SKM-1 treated with dmso at 0.1 percent for 144 hours (cell line): ENCODE results near the gene CBFA2T2.
A peak's percentile ranks its signal among the peaks of the same experiment; 100 is the strongest.

Experiments
- DNase-seq: peaks from one replicate; lab custom pipeline; 2025; ENCODE audit not compliant: unreplicated experiment; lab: John Stamatoyannopoulos, UW

CBFA2T2 gene

DNA sequence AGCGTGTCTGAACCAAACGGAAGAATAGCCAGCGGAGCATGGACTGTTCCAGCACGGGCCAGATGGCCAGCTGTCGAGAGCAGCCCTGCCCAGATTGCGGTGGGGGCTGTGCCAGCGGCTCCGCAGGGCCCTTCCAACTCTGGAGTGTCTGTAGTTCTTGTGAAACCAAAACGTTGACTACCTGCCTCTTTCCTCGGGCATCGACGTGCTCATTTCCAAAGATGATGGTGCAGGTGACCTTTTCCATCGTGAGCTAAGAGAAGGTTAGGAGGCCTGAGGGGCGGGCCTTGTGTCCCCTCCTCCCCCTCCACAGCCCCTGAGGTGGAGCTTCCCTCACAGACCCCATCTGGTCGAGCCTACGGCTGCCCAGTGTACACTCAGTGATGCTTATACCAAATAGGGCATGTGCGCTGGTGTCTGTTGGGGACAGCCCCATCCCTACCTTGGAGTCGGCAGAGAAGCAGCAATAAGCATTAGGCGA is 159.3 kb downstream of the CBFA2T2 start:
- DNase-seq, result no peak

DNA sequence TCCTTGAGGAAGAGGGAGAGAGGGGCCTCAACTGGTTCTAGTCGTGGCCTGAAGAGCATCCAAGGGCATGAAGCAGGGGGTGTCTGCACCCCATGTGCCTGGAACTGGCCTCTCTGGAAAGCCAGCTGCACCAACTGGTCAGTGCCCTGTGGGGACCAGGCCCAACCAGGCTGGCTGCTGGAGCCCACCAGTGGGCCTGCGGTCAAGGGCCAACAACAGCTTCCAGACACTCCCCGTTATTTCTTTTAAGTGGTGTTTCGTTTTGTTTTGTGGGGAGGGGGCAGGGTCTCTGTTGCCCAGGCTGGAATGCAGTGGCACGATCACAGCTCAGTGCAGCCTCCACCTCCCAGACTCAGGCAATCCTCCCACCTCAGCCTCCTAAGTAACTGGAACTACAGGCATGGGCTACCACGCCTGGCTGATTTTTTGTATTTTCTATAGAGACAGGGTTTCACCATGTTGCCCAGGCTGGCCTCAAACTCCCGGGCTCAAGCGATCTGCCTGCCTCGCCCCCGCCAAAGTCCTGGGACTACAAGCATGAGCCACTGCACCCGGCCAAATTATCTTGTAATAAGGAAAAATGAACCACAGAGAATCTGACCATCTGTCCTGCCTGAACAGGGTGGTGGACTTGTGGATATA is 160.3 kb downstream of the CBFA2T2 start:
- DNase-seq, result no peak

DNA sequence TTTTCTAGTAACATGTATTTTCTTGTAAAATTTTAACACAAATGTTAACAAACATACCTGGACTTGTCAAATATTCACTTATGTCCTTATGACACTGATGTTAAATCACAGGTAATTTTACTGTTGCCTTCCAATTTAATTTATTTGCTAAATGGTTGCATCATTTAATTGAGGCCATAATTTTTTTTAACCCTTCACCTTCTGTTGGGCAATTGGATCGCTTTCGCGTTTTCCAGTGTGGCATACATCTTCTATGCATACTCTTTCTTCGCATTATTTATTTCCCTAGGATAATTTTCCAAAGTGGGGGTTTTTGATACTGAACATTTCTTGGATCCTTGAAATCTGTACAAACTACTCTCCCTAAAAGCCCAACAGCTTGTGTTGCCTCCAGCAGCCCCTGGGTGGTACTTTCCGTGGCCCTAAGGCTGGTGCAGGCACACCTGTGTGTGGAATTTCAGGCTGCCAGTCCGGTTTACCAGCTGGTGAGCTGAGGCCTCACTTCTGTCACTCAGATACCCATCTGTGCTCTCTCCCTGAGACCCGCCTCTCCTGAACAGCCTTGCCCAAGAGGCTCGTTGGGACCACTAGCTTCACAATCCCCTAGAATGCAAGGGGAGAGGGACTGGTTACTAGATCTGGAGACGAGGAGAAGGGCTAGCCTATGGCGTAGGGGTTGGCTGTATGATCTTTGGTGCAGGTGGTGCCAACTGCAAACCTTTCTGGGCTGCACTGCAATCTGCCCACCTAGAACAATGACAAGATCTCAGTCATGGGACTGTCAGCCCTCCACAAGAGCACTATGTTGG is 161.1 kb downstream of the CBFA2T2 start:
- no peak for DNase-seq

DNA sequence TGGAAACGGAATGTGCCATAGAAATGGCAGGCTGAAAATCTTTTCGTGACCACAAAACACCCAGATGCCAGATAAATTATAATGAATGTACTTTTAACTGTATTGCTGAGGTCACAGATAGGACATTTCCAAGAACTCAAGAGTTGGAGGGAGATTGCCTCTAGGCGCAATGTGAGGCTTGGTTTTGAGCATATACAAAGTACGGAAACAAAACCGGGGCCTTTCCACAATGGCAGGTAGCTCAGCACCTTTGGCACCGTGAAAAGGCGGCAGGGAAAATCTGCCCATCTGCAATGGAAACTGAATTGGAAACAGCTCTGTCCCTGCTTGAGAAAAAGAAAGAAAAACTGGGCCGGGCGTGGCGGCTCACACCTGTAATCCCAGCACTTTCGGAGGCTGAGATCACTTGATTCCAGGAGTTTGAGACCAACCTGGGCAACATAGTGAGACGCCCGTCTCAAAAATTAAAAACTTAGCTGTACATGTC is 161.7 kb downstream of the CBFA2T2 start:
- DNase-seq, result no peak

DNA sequence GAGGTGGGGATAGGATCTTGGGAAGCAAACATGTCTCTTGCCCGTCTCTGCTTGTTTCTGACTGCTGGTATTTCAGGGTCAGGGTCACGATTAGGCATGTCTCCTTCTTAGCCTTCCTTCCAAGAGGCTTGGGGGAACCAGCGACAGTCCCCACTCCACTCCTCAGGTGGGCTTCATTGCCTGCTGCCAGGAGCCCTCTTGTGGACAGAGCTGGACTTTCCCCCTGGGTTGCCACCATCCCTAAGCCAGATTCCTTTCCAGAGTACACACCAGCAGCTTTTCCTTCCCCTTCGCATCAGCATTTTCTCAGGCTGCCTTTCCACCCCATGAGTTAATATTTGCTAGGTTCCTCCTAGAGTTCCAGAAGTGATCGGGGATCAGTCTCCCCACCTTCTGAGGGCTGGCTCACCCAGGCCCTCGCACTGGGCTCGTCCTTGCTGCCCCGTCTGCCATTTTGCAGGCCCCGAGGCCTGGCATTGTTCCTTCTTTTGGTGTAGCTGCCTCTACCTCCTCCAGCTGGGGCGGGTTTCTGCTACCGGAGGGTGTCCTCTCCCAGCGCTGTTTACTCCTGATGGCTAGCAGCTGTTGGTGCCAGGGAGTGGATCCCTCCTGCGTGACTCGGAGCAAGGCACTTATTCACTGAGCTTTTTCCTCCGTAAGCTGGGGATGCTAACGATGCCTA is 163.5 kb downstream of the CBFA2T2 start:
- DNase-seq, result peak; percentile 39

DNA sequence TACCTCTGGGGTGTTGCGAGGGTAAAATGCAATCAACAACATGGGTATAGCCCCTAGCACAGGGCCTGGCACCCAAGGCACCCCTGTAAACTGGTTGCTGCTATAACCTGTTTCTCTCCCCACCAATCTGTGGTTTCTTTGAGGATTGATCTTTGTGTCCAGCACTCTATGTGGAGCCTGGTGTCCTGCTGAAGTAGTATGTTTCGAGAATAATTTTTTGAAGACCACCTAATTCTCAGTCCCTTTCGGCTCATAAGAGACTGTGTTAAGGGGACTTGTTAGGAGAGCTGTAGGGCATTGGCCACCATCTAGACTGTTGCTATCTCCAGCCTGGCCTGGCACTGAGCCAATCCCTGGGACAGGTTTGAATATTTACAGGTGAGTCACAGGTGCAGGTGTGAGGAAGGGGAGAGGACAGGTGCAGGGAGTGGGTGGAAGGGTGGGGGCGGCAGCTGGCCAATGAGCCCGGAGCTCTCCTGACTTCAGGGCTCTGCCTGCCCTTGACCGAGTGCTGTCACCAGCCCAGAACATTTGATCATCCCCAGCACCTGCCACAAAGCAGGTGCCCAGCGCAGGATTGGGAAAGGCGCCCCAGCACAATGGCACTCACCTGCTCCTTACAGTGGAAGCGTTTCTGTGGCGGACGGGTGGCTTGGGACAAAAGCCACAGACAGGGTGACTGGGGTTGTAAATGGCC is 164.2 kb downstream of the CBFA2T2 start:
- DNase-seq, result no peak

DNA sequence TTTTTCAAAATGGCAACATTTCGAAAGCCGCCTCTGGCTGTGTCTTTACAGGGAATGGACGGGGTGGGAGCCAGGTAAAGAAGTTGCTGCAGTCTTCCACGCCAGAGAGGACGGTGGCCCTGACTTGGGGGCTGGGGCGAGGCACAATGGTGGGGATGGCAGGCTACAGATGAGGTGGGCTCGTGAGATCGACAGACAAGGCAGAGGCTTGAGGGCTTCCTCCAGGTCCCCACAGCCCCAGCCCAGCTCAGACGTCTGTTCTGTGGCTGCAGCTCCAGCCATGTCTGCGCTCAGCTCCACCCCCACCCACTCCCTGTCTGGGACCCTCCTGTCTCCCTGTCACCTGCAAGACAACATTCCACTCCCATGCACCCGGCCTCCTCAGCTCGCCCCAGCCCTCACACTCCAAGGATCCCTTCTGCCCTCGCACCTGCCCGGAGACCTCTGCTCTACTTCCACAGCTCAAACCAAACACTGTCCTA is 164.8 kb downstream of the CBFA2T2 start:
- no peak for DNase-seq

DNA sequence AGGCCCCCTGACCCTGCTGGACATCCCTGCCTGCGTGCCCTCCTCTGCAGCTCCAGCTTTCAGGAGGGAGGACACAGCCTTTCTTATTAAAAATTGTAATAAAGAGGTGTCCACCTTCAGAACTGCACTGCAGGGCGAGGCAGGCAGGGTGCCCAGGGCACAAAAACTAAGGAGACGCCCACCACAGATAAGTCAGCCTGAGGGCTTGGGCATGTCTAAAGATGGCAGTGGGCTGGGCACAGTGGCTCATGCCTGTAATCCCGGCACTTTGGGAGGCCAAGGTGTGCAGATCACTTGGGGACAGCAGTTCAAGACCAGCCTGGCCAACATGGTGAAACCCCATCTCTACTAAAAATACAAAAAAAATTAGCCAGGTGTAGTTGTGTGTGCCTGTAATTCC is 165.3 kb downstream of the CBFA2T2 start:
- DNase-seq, result no peak

DNA sequence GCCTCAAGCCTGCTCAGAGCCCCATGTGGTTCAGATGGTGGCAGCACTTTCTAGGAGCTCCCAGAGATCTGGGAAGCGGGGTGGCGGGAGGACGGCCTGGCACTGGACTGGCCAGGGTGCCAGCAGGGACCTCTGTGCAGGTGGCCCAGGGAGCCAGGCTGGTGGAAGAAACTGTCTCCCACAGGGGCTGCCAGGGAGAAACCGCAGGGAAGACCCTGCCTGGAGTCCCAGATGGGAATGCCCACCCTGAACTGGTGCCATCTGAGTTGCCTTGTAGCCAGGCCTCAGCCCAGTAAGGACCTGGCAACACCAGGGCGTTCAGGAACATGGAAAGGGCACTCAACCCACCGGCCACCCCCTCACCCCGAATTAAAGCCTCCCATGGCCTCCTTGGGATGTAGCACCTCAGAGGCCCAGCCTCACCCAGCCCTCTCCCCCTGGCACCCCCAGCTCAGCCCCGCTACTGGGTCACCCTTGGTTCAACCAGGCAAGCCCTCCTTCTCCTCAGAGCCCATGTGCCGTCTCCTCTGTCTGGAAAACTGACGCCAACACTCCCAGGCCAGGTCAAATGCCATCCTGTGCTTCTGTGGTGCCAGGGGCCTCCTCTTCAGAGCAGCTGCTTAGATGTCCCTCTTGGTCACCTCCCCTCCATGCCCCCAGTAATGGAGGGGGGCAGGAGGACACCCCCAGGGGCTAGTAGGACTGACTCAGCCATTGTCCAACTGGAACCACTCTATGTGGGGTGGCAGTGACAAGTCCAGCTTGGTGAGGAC is 166.3 kb downstream of the CBFA2T2 start:
- DNase-seq, result no peak

DNA sequence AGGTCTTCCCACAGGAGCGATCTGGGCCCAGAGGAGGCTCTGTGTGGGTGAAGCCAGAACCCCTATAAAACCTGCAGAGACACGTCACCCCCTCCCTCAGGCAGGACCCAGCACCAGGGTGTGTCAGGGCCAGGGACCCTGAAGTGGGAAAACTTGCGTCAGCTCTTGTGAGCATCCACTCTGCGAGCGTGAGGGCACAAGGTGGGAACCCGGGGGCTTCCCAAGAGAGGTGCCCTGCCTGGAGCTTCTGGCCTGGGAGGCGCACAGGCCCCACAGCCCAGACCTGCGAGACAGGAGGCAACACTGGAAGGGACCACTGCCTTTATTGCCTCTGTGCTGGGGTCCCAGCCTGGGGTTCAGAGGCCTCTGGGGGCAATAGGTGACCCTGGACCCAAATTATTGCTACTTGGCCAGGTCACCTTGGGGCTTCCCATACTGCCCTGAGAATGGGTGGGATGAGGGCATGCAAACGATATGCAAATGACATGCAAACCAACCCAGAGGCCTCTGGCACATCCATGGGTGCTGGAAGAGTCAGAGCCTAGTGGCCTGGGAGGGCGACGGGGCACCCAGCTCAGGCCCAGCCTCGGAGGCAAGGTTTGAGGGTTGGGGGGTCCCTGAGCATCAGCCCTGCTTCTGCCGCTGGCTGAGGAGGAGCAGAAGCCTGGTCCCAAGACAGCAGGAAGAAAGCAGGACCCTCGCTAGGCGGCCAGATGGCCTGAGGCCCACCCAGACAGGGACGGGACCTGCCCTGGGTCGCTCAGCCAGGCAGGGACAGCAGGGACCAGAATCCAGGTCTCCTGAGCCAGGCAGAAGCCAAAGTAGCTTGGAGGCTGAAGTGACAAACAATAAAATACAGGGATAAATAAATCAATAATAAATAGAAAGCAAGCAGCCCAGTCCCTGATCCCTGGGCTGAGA is 167.1 kb downstream of the CBFA2T2 start:
- no peak for DNase-seq

DNA sequence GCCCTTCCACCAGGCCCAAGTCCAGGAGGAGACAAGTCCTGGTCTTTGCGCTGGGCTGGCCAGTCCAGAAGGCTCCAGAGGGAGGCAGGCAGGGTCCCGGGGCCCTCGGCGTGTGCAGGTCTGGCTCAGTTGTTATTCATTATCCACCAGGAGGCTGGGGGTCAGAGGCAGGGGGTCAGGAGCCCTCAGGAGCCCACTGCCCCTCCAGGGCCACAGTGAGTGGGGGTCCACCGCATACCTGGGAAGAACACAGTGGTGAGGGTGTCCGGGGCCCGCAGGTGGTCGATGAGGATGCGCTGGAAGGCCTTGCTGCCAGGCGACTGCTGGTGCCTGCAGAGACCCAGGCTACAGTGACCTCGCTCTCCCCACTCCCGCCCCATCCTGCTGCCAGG is 167.8 kb downstream of the CBFA2T2 start:
- no peak for DNase-seq

DNA sequence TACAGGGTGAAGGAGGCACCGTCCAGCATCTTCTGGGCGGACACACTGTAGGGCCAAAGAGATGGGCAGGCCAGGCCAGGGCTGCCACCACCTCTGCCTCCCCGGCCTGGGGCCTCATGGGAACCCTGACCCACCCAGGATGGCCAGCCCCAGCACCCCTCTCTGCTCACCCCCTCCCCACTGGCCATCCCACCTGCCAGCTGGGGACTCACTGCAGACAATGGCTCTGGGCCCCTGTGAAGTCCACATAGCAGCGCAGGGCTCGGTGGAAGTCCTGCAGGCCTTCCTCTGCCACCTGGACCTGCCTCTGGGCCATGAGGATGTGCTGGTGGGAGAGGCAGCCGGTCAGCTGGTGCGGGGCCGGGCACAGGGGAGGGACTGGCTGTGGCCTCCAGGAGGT is 168.6 kb downstream of the CBFA2T2 start:
- DNase-seq, result no peak

DNA sequence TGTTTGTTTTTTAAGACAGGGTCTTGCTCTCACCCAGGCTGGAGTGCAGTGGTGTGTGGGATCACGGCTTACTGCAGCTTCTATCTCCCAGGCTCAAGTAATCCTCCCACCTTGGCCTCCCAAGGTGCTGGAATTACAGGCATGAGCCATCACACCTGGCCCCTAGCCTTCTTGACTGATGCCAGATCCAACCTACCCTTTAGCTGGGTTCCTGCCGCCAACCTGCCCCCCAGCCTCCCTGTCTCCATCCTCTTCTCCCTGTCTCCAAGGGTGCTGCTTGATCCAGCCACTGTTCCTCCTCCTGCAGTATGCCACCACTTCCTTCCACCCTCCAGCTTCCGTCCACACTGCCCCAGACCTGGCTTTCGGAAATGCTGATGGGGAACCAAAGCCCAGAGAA is 169.0 kb downstream of the CBFA2T2 start:
- DNase-seq, result no peak

DNA sequence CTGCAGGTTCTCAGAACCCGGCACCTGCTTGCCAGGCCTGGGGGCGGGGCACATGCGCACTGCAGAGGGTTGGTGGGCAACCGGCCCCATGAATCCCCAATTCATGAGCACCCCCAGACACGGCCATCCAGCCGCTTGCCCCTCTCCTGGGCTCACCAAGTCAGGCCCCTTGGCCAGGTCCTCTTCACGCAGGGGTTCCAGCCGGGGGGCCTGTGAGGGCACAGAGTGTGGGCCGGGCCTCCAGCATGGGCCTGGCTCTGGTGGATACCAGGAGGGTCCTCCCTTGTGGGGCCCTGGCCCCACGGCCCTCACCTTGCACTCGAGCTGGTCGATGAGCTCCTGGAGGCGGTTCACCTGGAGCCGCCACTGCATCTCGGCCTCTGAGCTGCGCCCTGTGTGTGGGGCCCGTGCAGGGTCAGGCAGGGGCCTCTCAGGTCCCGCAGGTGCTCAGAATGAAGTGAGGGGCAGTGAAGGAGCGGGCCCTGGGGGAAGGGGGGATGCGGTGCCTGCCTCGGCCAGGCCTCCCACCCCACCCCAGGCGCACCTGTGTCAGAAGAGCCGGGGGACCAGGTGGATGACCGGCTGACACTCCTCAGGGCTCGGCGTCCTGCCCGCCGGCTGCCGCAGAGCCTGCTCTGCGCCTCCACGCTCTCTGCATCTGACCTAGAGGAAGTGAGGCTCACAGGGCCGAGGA is 169.6 kb downstream of the CBFA2T2 start:
- DNase-seq, result no peak

DNA sequence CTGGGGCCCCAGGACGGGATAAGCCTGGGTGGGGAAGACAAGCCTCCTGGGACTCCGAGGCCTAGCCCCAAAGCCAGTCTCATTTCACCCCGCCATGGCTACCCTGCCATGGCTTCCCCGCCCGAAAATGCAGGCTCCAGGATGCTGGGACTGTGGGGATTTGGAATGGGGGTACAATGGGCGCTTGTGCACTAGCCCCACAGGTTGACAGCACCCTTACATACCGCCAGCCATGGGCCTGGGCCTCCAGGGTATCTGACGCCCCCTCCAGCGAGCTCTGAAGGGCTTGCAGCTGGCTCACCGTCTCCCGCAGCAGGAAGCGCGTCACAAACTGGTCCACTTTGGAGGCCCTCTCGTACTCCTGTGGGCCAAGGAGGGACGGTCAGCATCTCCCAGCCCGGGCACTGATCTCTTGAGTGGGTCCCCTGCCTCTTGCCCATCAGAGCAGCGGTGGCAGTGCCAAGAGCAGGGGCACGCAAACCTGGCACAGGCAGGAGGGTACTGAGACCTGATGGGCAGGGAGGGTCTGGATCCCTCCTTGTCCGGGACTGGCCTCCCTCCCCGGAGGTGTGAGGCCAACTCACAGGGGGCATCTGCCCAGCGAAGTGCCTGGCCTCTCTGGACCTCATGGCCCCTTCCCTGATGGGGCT is 170.3 kb downstream of the CBFA2T2 start:
- DNase-seq, result no peak

DNA sequence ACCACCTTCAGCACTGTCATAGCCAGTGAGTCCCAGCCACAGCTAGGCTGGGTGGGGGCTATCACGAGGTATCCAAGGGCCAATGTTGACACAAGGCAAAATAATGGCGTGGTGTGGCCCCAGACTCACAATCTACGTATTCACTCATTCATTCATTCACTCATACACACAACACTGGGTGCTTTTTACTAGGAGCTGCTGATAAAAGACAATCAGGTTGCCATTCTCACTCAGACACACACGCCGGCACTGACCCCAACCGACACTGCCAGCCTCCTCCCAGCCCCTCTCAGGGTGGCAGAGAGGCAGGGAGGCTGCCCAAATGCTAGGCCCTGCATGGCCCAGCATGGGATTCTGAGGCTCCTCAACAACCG is 170.8 kb downstream of the CBFA2T2 start:
- DNase-seq, result no peak

DNA sequence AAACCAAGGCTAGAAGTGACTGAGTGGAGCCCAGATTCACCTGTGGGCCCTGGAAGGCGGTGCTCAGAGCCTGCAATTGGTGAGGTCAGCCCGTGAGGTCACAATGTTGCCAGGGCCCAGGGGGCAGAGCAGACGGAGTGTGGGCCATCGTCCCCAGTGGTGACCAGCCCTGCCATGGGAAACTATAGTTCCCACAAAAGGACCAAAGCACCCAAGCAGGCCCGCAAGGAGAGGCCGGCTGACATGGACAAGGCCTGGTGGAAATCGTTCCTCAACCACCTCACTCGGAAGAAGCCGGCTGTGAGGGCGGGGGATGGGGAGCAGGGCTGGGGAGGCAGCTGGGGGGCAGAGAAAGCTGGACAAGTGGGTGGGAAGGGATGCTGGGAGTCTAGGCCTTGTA is 172.3 kb downstream of the CBFA2T2 start, which contains the start of gene C20orf144:
Gene C20orf144, plus strand, starts transcription at position 156 of the 400 bp plus-strand sequence. Its CDS starts 19 bp downstream, at position 175.
- DNase-seq, result no peak
